SH-SY5Y (cell line): Measurements from ENCODE around the gene SPRR4.

ENCODE experiments used
- GATA2 ChIP-seq: IDR thresholded peaks from 2 replicates; pipeline ENCODE4 v1.6.1; 2011; ENCODE audit warnings: mild to moderate bottlenecking, low read depth, low read length
- GATA3 ChIP-seq: IDR thresholded peaks from 2 replicates; pipeline ENCODE4 v1.6.1; 2011; ENCODE audit warnings: low read depth, mild to moderate bottlenecking, low read length, moderate library complexity

DNA sequence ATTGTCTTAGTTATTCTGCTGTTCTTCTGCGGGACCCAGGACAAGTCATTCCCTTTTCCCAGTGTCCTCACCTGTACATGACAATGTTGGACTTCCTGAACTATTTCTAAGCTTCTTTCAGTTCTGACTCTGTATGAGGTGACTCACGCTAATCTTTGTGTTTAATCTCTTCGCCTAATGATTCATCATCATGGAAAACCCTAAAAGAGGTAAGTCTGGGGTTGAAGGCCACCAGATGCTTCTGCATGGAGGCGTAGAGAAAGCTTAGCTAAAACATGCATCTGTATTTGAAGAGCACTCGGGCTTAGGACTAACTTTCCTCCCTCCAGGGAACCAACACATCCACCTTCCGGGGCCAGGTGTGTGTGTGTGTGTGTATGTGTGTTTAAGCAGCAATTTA is 16.0 kb upstream of the SPRR4 start:
- TF ChIP-seq GATA2 (no peak), GATA3 (no peak)
